Lung (tissue), 12 donors: ENCODE measurements around the gene CUL4A. TPM values are rescaled to one million over a fixed set of nuclear protein-coding genes. Genes with fewer than 3 reads are reported as not detected.

Source experiments
- ATAC-seq: fragments of 200-7000 bp; cut with Tn5 transposase; one replicate; pipeline ENCODE4 v1.9.1; 2020; ENCODE audit warnings: moderate number of reproducible peaks; ENCODE audit not compliant: insufficient read depth, low FRiP score
- DNase-seq, 3 donors: peaks; one replicate each; pipeline ENCODE4 v3.0.0-alpha.2; 2013 to 2017
- H3K27ac ChIP-seq, 2 donors: one replicate each; pipeline ENCODE4 v1.5.1; 2013; ENCODE audit warnings: mild to moderate bottlenecking in 2 of 2, moderate library complexity in 2 of 2, control low read depth in 1 of 2, inconsistent platforms in 1 of 2, low read depth in 1 of 2, low read length in 1 of 2
- H3K27me3 ChIP-seq, 3 donors: one replicate each; pipeline ENCODE4 v1.5.1; 2013; ENCODE audit warnings: low read length in 2 of 3; ENCODE audit not compliant: control insufficient read depth in 3 of 3, insufficient read depth in 3 of 3
- H3K36me3 ChIP-seq, 4 donors: one replicate each; pipeline ENCODE4 v1.5.1; 2013; ENCODE audit warnings: low read length in 4 of 4, mild to moderate bottlenecking in 1 of 4, moderate library complexity in 1 of 4; ENCODE audit not compliant: control insufficient read depth in 4 of 4, insufficient read depth in 4 of 4
- H3K4me1 ChIP-seq, 5 donors: one replicate each; pipeline ENCODE4 v1.5.1; 2013; ENCODE audit warnings: low read length in 5 of 5, mild to moderate bottlenecking in 2 of 5, moderate library complexity in 1 of 5; ENCODE audit not compliant: control insufficient read depth in 5 of 5, insufficient read depth in 5 of 5
- H3K4me3 ChIP-seq: one replicate; pipeline ENCODE4 v1.5.1; 2013; ENCODE audit warnings: mild to moderate bottlenecking, control low read depth, moderate library complexity
- H3K9ac ChIP-seq, 2 donors: one replicate each; pipeline ENCODE4 v1.5.1; 2013; ENCODE audit warnings: low read length in 2 of 2, control low read depth in 1 of 2; ENCODE audit not compliant: insufficient read depth in 1 of 2
- H3K9me3 ChIP-seq, 4 donors: one replicate each; pipeline ENCODE4 v1.5.1; 2013; ENCODE audit warnings: low read length in 3 of 4, mild to moderate bottlenecking in 1 of 4, moderate library complexity in 1 of 4; ENCODE audit not compliant: control insufficient read depth in 4 of 4, insufficient read depth in 3 of 4
- CTCF ChIP-seq: IDR thresholded peaks from 2 replicates; pipeline ENCODE4 v1.5.1; 2012; ENCODE audit warnings: mild to moderate bottlenecking; ENCODE audit errors: control extremely low read depth, extremely low read depth
- WGBS, 2 donors: extraction: QIAGEN DNeasy Blood & Tissue Kit; methylation state at CpG; one replicate each; pipeline ENCODE4 v1.1.7; 2013; 5-methylcytosine and 5-hydroxymethylcytosine counted together
- polyA plus RNA-seq, 2 donors: library from polyadenylated mRNA; stranded (reverse); fragments of 200-250 nt; gene quantifications; one replicate each; pipeline ENCODE4 v1.2.1, GENCODE V29; 2013
- total RNA-seq, 2 donors: library from RNA; depleted of rRNA in 1 of 2; stranded (reverse); fragments of >200 nt in 1 of 2; gene quantifications; one replicate each; pipeline ENCODE4 v1.2.1, GENCODE V29; 2014 to 2021
- donor health status: control.
- donor health status: control.
- donor health status: Bipolar disorder and iron deficiency.
- donor health status: healthy.
- donor health status: DM: yes; HTN: yes; CAD: no.

CUL4A gene
- total and polyA plus RNA-seq, 4 donors = 29.2 to 88.1 (median 57.5) TPM

- ATAC-seq = no peak
- no peaks in the 10 kb centered on the region for H3K9me3 ChIP-seq
- H3K4me3 ChIP-seq = no peak overlapping the region
- no peak overlapping the region for H3K9ac ChIP-seq
- H3K4me1 ChIP-seq = peaks cover 0 to 1% (median 0%) of the 10 kb centered on the region in 5 donors
- no peaks in the 10 kb centered on the region for H3K27me3 ChIP-seq
- no peak for TF ChIP-seq CTCF
- H3K27ac ChIP-seq = no peak overlapping the region
- DNase-seq = no peak
- 70 to 82% methylated on average over 22 of the region's 22 CpGs for WGBS, 2 donors
- peaks cover 18 to 42% (median 29%) of the 10 kb centered on the region in 4 donors for H3K36me3 ChIP-seq
These were observed 24.6 kb upstream of the CUL4A start for GRCh38 chr13:113184568-113185440.

- H3K9me3 ChIP-seq = no peaks in the 10 kb centered on the region
- WGBS, 2 donors = 71 to 84% methylated on average over 12 to 13 of the region's 13 CpGs
- no peak for TF ChIP-seq CTCF
- H3K27ac ChIP-seq = peak overlapping the region; percentile 23 to 76
- no peak overlapping the region for H3K9ac ChIP-seq
- no peak overlapping the region for H3K4me3 ChIP-seq
- no peaks in the 10 kb centered on the region for H3K4me1 ChIP-seq
- H3K36me3 ChIP-seq = peaks cover 17 to 35% (median 23%) of the 10 kb centered on the region in 4 donors
- no peak for DNase-seq
- H3K27me3 ChIP-seq = no peaks in the 10 kb centered on the region
- ATAC-seq = no peak
These were observed 23.1 kb upstream of the CUL4A start for GRCh38 chr13:113186061-113186900.

- Histone ChIP-seq H3K36me3 (peaks cover 21 to 33% (median 23%) of the 10 kb centered on the region in 4 donors), H3K4me1 (no peaks in the 10 kb centered on the region), H3K27ac (peak overlapping the region; percentile 70 to 76), H3K4me3 (no peak overlapping the region), H3K9me3 (no peaks in the 10 kb centered on the region), H3K9ac (no peak overlapping the region), H3K27me3 (no peaks in the 10 kb centered on the region)
- 58 to 76% methylated on average over 9 of the region's 9 CpGs for WGBS, 2 donors
- no peak for TF ChIP-seq CTCF
- ATAC-seq = peak; percentile 89
- DNase-seq = peak in 1 of 3 donors; percentile 31
These were observed 22.1 kb upstream of the CUL4A start for GRCh38 chr13:113187263-113187669.
